Stimulated activated effector memory CD8-positive, alpha-beta T cell treated with anti-CD3 and anti-CD28 coated beads, Interleukin-12 subunit alpha, Interleukin-12 subunit beta, amount 100 ng/mL, for 72 hours (primary cell): ENCODE data around the gene GPR176.
A peak's percentile ranks its signal among the peaks of the same experiment; 100 is the strongest.

Experiments used
- ATAC-seq: fragments of 150-1000 bp; cut with Tn5 transposase; 2 replicates; pipeline ENCODE4 v1.10.0; 2021
- DNase-seq, 2 donors: peaks; one replicate each; pipeline ENCODE4 v3.0.0; 2021 to 2022; ENCODE audit warnings: low spot score in 2 of 2
- H3K27ac Mint-ChIP-seq: one replicate; pipeline ENCODE4 v1.8.0; 2022; ENCODE audit warnings: mild to moderate bottlenecking, mixed read lengths
- H3K36me3 Mint-ChIP-seq: one replicate; pipeline ENCODE4 v1.8.0; 2022; ENCODE audit warnings: mild to moderate bottlenecking, mixed read lengths
- H3K4me1 Mint-ChIP-seq: one replicate; pipeline ENCODE4 v1.8.0; 2022; ENCODE audit warnings: mixed read lengths
- H3K4me3 Mint-ChIP-seq: one replicate; pipeline ENCODE4 v1.8.0; 2022; ENCODE audit warnings: mild to moderate bottlenecking, mixed read lengths
- H3K9me3 Mint-ChIP-seq: one replicate; pipeline ENCODE4 v1.8.0; 2022; ENCODE audit warnings: mixed read lengths

The GPR176 gene

DNA sequence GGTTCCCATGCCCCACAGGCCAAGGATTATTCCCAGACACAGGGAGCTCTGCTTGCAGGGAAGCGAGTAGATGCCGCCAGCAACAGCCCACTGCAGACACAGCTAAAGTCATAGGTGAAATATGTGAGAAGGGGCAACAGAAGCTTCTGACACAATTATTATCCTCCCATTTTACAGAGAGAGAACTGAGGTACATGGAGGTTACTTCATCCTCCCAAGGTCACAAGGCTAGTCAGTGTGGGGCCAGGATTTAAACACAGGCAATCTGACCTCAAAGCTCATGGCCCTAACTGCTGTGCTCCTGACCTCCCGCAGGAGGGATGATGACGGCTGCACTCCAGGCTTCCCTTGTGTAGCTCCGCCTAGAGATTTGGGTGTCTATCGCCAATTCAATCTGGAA, 121.7 kb downstream of the GPR176 start:
- Mint-ChIP-seq H3K4me1 (no peaks in the 10 kb centered on the region), H3K36me3 (no peaks in the 10 kb centered on the region), H3K27ac (no peak overlapping the region), H3K4me3 (no peak overlapping the region), H3K9me3 (no peaks in the 10 kb centered on the region)
- DNase-seq (no peak), ATAC-seq (no peak)

GRCh38 chr15:39797407-39797806, 122.7 kb downstream of the GPR176 start:
- no peak overlapping the region for H3K4me3 Mint-ChIP-seq
- no peaks in the 10 kb centered on the region for H3K4me1 Mint-ChIP-seq

GRCh38 chr15:39796601-39797000, 123.5 kb downstream of the GPR176 start:
- H3K4me3 Mint-ChIP-seq = no peak overlapping the region
- no peaks in the 10 kb centered on the region for H3K36me3 Mint-ChIP-seq
- no peak for DNase-seq
- H3K27ac Mint-ChIP-seq = no peak overlapping the region
- no peaks in the 10 kb centered on the region for H3K4me1 Mint-ChIP-seq
- no peak for ATAC-seq
- H3K9me3 Mint-ChIP-seq = no peaks in the 10 kb centered on the region

More at GRCh38 chr15:39797407-39797806, 122.7 kb downstream of the GPR176 start:
- H3K27ac Mint-ChIP-seq = no peak overlapping the region
- no peaks in the 10 kb centered on the region for H3K9me3 Mint-ChIP-seq
- no peaks in the 10 kb centered on the region for H3K36me3 Mint-ChIP-seq
- ATAC-seq (no peak), DNase-seq (no peak)

DNA sequence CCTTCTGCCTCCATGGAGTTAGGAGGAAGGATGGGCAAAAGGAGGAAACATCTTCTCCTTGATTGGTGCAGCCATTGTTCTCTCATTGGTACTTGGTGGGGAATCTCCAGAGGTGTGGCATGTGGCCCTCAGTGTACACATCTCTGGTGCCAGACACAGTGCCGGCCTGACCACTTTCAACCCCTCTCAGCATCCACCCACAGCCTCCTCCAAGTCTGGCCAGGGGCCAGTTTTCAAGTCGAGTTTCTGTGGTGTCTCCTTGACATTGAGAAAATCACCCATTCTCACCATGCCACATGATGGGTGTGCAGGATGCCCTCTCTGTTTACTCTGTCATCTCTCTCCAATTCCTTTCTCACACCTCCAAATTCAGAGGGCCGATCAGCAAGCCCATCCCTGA, 124.6 kb downstream of the GPR176 start:
- Mint-ChIP-seq H3K4me1 (no peaks in the 10 kb centered on the region), H3K4me3 (no peak overlapping the region), H3K9me3 (no peaks in the 10 kb centered on the region), H3K27ac (no peak overlapping the region), H3K36me3 (no peaks in the 10 kb centered on the region)
- DNase-seq (no peak), ATAC-seq (no peak)

DNA sequence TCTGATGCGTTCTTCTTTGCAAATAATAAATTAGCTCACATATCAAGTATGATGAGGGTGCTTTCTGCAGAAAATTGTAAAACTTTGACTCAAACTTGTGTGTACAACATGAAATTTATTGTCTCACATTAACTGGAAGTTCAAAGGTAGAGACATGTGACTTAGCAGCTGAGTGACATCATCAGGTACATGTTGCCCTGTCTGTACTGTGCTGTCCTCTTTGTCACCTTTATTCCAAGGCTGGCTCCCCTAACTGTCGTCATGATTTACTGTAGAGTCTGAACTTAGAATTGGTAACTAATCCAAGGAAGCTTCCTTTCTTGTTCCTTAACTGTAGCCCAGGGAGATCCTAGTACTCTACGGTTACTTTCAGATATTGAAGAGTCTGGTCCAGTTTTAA, 125.1 kb downstream of the GPR176 start:
- no peak for ATAC-seq
- Mint-ChIP-seq H3K4me3 (no peak overlapping the region), H3K9me3 (no peaks in the 10 kb centered on the region), H3K27ac (no peak overlapping the region), H3K4me1 (no peaks in the 10 kb centered on the region), H3K36me3 (no peaks in the 10 kb centered on the region)
- DNase-seq = no peak

DNA sequence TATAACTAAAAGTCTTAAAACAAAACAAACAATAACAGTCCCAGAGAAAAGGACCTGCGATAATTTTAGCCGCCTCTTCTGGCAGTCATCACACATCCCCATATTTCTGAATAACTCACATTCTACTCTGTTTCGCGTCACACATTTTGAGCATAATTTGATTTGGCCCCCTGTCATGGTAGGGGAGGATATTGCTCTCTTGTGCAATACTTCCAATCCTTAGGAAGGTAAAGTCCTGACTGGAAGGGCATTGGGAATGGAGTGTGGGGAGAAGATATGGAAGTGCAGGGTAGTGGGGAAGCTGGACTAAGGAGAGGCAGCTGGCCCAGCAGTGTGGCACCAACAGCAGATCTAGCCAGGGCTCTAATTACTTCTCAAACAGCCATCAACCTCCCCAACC, 126.1 kb downstream of the GPR176 start:
- H3K27ac Mint-ChIP-seq = no peak overlapping the region
- no peak overlapping the region for H3K4me3 Mint-ChIP-seq
- H3K4me1 Mint-ChIP-seq = no peaks in the 10 kb centered on the region
- DNase-seq (no peak), ATAC-seq (no peak)
- no peaks in the 10 kb centered on the region for H3K9me3 Mint-ChIP-seq
- H3K36me3 Mint-ChIP-seq = no peaks in the 10 kb centered on the region

DNA sequence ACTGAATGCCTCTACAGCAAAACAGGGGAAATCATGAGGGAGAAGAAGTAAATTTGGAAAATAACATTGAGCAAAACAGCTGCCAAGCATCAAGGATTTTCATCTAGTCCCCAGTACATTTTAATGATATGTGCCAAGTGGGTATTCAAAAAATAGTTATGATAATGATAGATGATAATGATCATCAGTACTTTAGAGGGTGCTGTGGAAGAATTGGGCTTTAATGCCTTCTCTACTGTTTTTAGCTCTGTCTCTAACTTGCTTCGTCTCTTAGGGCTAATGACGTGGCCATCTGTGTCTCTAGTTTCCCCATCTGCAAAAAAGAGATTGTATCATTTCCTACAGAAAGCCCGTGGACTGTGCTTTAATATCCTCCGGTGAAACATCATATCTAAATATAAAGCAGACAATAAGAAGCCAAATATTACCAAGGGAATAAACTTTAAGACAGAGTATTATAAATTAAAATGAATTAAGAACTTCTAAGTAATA, 127.2 kb downstream of the GPR176 start:
- Mint-ChIP-seq H3K4me1 (peaks cover 6% of the 10 kb centered on the region), H3K27ac (no peak overlapping the region), H3K4me3 (no peak overlapping the region), H3K9me3 (no peaks in the 10 kb centered on the region), H3K36me3 (no peaks in the 10 kb centered on the region)
- DNase-seq (no peak), ATAC-seq (no peak)

DNA sequence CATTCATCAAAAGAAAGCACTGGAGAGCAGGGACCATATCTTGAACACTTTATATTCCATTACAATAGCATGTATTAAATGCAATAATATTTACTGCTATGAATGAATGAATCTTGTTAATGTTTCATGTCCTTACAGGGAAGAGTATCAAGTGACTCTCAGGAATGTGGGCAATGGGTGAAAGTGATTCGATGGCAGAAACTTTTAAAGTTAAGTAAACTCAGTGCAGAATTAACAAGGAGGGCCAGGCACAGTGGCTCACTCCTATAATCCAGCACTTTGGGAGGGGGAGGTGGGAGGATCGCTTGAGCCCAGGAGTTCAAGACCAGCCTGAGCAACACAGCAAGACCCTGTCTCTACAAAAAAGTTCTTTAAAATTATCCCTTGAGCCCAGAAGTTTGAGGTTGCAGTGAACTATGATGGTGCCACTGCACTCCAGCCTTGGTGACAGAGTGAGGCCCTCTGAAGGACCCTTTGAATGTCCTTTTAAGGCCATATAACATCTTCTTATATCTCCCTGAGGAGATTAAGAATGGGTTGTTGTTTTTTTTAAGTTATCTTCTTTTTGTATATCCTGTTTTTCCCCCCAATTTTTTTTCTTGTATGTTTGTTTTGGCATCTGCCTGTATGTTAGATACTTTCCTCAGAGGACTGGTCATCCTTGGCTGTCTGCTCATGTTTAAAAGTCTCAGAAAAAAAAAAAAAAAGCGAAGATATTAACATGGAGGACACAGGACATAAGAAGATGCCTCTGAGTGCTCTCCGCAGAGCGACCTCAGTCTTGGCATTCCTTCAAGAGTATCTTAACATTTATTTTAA, 127.8 kb downstream of the GPR176 start:
- Mint-ChIP-seq H3K36me3 (no peaks in the 10 kb centered on the region), H3K4me1 (peaks cover 11% of the 10 kb centered on the region), H3K4me3 (no peak overlapping the region), H3K9me3 (no peaks in the 10 kb centered on the region), H3K27ac (no peak overlapping the region)
- ATAC-seq (no peak), DNase-seq (no peak)

GRCh38 chr15:39789736-39790135, 130.3 kb downstream of the GPR176 start:
- DNase-seq = no peak
- Mint-ChIP-seq H3K27ac (no peak overlapping the region), H3K36me3 (no peaks in the 10 kb centered on the region), H3K4me3 (no peak overlapping the region), H3K9me3 (no peaks in the 10 kb centered on the region), H3K4me1 (peaks cover 26% of the 10 kb centered on the region)
- ATAC-seq = no peak

DNA sequence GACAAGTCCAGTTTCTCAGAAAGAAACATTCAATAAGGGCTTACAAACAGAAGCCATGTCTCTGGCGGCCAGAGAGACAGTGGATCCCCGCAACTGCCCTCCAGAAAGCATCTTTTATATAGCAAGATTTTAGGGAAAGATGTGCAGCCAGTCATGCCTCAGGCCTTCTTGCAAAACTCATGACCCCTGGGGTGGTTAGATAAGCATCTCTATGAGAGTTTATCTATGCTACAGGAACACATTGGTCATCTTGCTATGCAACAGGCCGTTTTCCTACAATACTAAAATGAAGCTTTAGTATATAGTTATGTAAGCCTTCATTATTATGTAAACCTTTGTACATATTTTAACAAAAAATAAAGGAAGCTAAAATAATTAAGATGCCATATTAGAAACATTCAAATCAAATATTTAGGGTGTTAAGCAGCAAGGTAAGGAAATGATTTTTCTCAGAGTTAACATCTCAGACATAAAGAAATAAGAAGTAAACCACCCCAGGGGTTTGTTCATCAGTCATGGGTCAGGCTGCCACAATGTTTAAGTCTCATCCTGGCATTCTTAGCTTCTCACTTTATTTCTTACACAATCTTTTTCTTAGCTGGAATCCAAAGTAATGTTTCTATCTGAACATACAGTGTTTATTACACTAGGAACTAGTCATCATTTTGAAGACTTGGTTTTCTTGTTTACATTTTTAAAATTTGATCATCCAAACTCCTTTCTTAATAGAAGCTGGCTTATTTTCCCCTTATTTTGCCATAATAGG, 131.1 kb downstream of the GPR176 start:
- no peaks in the 10 kb centered on the region for H3K36me3 Mint-ChIP-seq
- H3K9me3 Mint-ChIP-seq = no peaks in the 10 kb centered on the region
- peaks cover 32% of the 10 kb centered on the region for H3K4me1 Mint-ChIP-seq
- ATAC-seq = no peak
- no peak for DNase-seq
- no peak overlapping the region for H3K27ac Mint-ChIP-seq
- no peak overlapping the region for H3K4me3 Mint-ChIP-seq

DNA sequence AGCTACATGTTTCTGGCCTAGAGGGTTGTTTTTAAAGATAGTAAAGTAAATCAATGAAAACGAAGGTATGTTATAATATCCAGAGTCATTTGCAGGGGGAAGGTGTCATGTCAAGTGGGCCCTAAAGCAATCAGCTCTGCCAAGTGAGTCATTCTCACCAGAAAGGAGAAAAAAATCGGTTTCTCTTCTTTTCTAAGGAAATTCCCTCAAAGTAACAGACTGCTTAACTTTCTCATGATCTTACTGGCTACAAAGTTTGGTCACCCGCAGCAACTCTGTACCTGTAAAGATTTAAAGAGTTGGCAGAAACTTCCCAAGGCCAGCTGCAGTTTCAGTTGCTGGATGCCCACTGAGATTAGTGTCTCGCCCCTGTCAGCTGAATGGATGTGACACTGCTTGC, 132.0 kb downstream of the GPR176 start:
- H3K9me3 Mint-ChIP-seq = no peaks in the 10 kb centered on the region

DNA sequence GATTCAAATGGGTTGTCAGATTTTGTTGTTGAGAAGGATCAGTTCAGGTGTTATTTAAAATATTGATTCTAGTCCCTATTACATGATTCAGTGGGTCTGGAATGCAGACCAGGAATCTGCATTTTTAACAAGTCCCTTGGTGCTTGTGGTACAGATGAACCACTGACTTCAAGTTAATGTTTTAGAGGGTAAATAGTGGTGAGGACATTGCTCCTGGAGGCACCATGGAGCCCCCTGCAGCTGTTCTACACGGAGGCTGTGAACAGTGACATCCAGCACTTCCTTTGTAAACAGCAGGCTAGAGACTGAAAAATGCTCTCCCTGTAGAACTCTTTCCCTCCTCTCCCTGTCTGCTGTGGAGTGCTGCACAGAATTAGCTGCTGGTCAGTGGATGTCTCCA, 132.6 kb downstream of the GPR176 start:
- Mint-ChIP-seq H3K27ac (no peak overlapping the region), H3K36me3 (peaks cover 10% of the 10 kb centered on the region), H3K4me1 (peaks cover 38% of the 10 kb centered on the region), H3K4me3 (no peak overlapping the region), H3K9me3 (no peaks in the 10 kb centered on the region)
- DNase-seq = no peak
- ATAC-seq = no peak

More for the DNA sequence above, 132.0 kb downstream of the GPR176 start:
- peaks cover 38% of the 10 kb centered on the region for H3K4me1 Mint-ChIP-seq
- no peak overlapping the region for H3K27ac Mint-ChIP-seq
- DNase-seq (no peak), ATAC-seq (peak; percentile 83)
- no peak overlapping the region for H3K4me3 Mint-ChIP-seq
- H3K36me3 Mint-ChIP-seq = peaks cover 5% of the 10 kb centered on the region

DNA sequence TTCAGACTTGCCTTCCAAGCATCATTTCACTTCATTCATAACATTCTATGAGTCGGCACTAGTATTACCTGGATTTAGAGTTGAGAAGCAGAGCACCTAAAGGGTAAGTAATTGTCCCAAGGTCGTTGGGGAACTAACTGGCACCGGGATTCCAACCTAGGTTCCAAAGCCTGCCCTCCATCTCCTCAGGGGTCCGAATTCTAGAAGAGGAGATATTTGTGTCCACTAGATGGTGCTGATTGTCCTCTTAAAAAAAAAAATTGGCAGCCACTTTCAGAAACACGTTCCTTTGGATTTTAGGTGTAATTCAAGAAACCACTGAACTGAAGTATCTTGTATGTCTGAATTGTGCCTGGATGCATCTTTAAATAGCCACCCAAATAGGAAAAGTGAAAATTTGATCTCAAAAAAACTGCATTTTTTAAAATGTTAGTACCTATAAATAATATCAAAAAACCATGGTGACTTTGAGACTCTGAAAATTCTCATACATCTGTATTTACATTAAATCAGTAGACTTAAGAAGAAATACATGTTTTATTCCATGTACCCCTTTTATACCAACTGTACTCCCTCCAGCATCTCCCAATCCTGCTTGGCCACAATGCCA, 133.5 kb downstream of the GPR176 start:
- Mint-ChIP-seq H3K27ac (no peak overlapping the region), H3K36me3 (peaks cover 12% of the 10 kb centered on the region), H3K4me1 (peaks cover 38% of the 10 kb centered on the region), H3K4me3 (no peak overlapping the region), H3K9me3 (no peaks in the 10 kb centered on the region)
- DNase-seq = no peak
- ATAC-seq = no peak

GRCh38 chr15:39785841-39786240, 134.2 kb downstream of the GPR176 start:
- no peak for ATAC-seq
- Mint-ChIP-seq H3K36me3 (peaks cover 12% of the 10 kb centered on the region), H3K4me1 (peaks cover 38% of the 10 kb centered on the region), H3K9me3 (no peaks in the 10 kb centered on the region), H3K27ac (no peak overlapping the region), H3K4me3 (no peak overlapping the region)
- DNase-seq = no peak

GRCh38 chr15:39785139-39785538, 134.9 kb downstream of the GPR176 start:
- ATAC-seq (no peak), DNase-seq (no peak)
- Mint-ChIP-seq H3K36me3 (peaks cover 12% of the 10 kb centered on the region), H3K4me1 (peaks cover 38% of the 10 kb centered on the region), H3K4me3 (peak overlapping the region; percentile 16), H3K27ac (no peak overlapping the region), H3K9me3 (no peaks in the 10 kb centered on the region)
